RWPE2 (cell line): ENCODE data around the gene BNIP2.

Experiments used
- ATAC-seq: fragments of 200-7000 bp; cut with Tn5 transposase; 3 replicates; pipeline ENCODE4 v1.9.1; 2021; ENCODE audit warnings: low read depth
- DNase-seq: peaks from one replicate; pipeline ENCODE4 v3.0.0-alpha.2; 2020; ENCODE audit warnings: low spot score
- H3K27ac ChIP-seq: fragments of 450-650 bp; 2 replicates; pipeline ENCODE4 v1.5.1; 2017; ENCODE audit warnings: mild to moderate bottlenecking; ENCODE audit not compliant: poor library complexity, severe bottlenecking
- H3K27me3 ChIP-seq: fragments of 250-450 bp; sonication (Bioruptor Pico); 2 replicates; pipeline ENCODE4 v1.5.1; 2021; ENCODE audit warnings: mild to moderate bottlenecking, moderate library complexity; ENCODE audit not compliant: insufficient read depth, poor library complexity, severe bottlenecking
- H3K36me3 ChIP-seq: fragments of 250-450 bp; sonication (Bioruptor Pico); 2 replicates; pipeline ENCODE4 v1.5.1; 2020; ENCODE audit warnings: low read depth, mild to moderate bottlenecking, moderate library complexity
- H3K4me1 ChIP-seq: fragments of 250-450 bp; sonication (Bioruptor Pico); 2 replicates; pipeline ENCODE4 v1.5.1; 2021; ENCODE audit warnings: mild to moderate bottlenecking, moderate library complexity; ENCODE audit not compliant: insufficient read depth, poor library complexity, severe bottlenecking
- H3K4me3 ChIP-seq: fragments of 250-450 bp; sonication (Bioruptor Pico); 2 replicates; pipeline ENCODE4 v1.5.1; 2021; ENCODE audit warnings: mild to moderate bottlenecking, moderate library complexity; ENCODE audit not compliant: severe bottlenecking
- H3K9me3 ChIP-seq: fragments of 250-450 bp; sonication (Bioruptor Pico); 2 replicates; pipeline ENCODE4 v1.5.1; 2021; ENCODE audit warnings: mild to moderate bottlenecking, moderate library complexity; ENCODE audit not compliant: severe bottlenecking
- CTCF ChIP-seq: fragments of 450-650 bp; IDR thresholded peaks from one replicate; pipeline ENCODE4 v1.5.1; 2017; ENCODE audit warnings: mild to moderate bottlenecking, moderate library complexity; ENCODE audit not compliant: poor library complexity, severe bottlenecking

The BNIP2 gene

GRCh38 chr15:59688782-59689625 is at the start of gene BNIP2:
Gene BNIP2, minus strand, starts transcription at chr15:59689320. Its CDS starts 6,863 bp downstream, at chr15:59682457.
- Histone ChIP-seq H3K27me3 (no peaks in the 10 kb centered on the region), H3K9me3 (no peaks in the 10 kb centered on the region), H3K27ac (peak within 1 kb of the TSS; percentile 80), H3K4me1 (peaks cover 21% of the 10 kb centered on the region), H3K36me3 (peaks cover 38% of the 10 kb centered on the region), H3K4me3 (peak within 1 kb of the TSS; percentile 97)
- peak; percentile 100 for DNase-seq
- TF ChIP-seq CTCF, result no peak
- ATAC-seq, result peak; percentile 90

GRCh38 chr15:59738676-59739075 is 49.6 kb upstream of the BNIP2 start:
- Histone ChIP-seq H3K27ac (no peak overlapping the region), H3K27me3 (no peaks in the 10 kb centered on the region), H3K4me3 (no peak overlapping the region), H3K9me3 (no peaks in the 10 kb centered on the region), H3K4me1 (no peaks in the 10 kb centered on the region), H3K36me3 (no peaks in the 10 kb centered on the region)
- ATAC-seq (no peak), DNase-seq (no peak)
- no peak for TF ChIP-seq CTCF

GRCh38 chr15:59736181-59736580 is 47.1 kb upstream of the BNIP2 start:
- H3K4me3 ChIP-seq, result no peak overlapping the region
- ATAC-seq (no peak), DNase-seq (no peak)
- no peaks in the 10 kb centered on the region for H3K36me3 ChIP-seq
- no peaks in the 10 kb centered on the region for H3K4me1 ChIP-seq
- TF ChIP-seq CTCF, result peak; percentile 11
- H3K27me3 ChIP-seq, result no peaks in the 10 kb centered on the region
- no peaks in the 10 kb centered on the region for H3K9me3 ChIP-seq
- H3K27ac ChIP-seq, result no peak overlapping the region

GRCh38 chr15:59725151-59725486 is 36.0 kb upstream of the BNIP2 start:
- H3K36me3 ChIP-seq, result no peaks in the 10 kb centered on the region
- H3K4me3 ChIP-seq, result no peak overlapping the region
- DNase-seq (no peak), ATAC-seq (no peak)
- TF ChIP-seq CTCF, result peak; percentile 87
- no peak overlapping the region for H3K27ac ChIP-seq
- H3K4me1 ChIP-seq, result peaks cover 3% of the 10 kb centered on the region
- H3K27me3 ChIP-seq, result no peaks in the 10 kb centered on the region
- no peaks in the 10 kb centered on the region for H3K9me3 ChIP-seq

- Histone ChIP-seq H3K9me3 (no peaks in the 10 kb centered on the region), H3K4me1 (peaks cover 4% of the 10 kb centered on the region), H3K4me3 (no peak overlapping the region), H3K36me3 (no peaks in the 10 kb centered on the region), H3K27me3 (no peaks in the 10 kb centered on the region), H3K27ac (no peak overlapping the region)
- ATAC-seq (no peak), DNase-seq (no peak)
- no peak for TF ChIP-seq CTCF
Measured at GRCh38 chr15:59723687-59724346, 34.7 kb upstream of the BNIP2 start.
